ENCODE measurements around the gene LTBP2.

- TF ChIP-seq CTCF (IDR thresholded peaks at IDR 0.05) (no peak), POLR2A (IDR thresholded peaks at IDR 0.05; ENCODE audit: low read length) (no peak), POLR2AphosphoS2 (conservative IDR thresholded peaks at IDR 0.05; ENCODE audit: low read length) (no peak), RAD21 (conservative IDR thresholded peaks at IDR 0.05 in 1 of 2, IDR thresholded peaks at IDR 0.05 in 1 of 2) (no peak), KDM1A (IDR thresholded peaks at IDR 0.05; ENCODE audit: low read depth) (no peak), CHD2 (IDR thresholded peaks at IDR 0.05; ENCODE audit: low read length, partially characterized antibody) (no peak), HEYL (CRISPR knock-in tag; IDR thresholded peaks at IDR 0.05) (no peak)
These were observed 132.0 kb downstream of the LTBP2 start for GRCh38 chr14:74480046-74480445.
